Sigmoid colon (tissue), 4 donors: Measurements from ENCODE around the gene LMNTD1.

Experiments
- CTCF ChIP-seq, 4 experiments: fragments of 450-650 bp in 3 of 4; fragments of 200-600 bp in 1 of 4; IDR thresholded peaks; one replicate each; pipeline ENCODE4 v1.5.1; 2016 to 2019; ENCODE audit warnings: antibody characterized with exemption in 4 of 4, mild to moderate bottlenecking in 3 of 4, moderate library complexity in 2 of 4
- EP300 ChIP-seq, 4 donors: sonication (generic); formaldehyde crosslinking; IDR thresholded peaks; one replicate each; pipeline ENCODE4 v1.6.1; 2017; ENCODE audit warnings: antibody characterized with exemption in 4 of 4
- POLR2A ChIP-seq, 2 donors: fragments of 450-650 bp; IDR thresholded peaks; one replicate each; pipeline ENCODE4 v1.6.1; 2016; ENCODE audit warnings: antibody characterized with exemption in 2 of 2, mild to moderate bottlenecking in 2 of 2, moderate library complexity in 2 of 2
- POLR2AphosphoS5 ChIP-seq, 4 donors: sonication (generic); formaldehyde crosslinking; IDR thresholded peaks; one replicate each; pipeline ENCODE4 v1.6.1; 2017; ENCODE audit warnings: antibody characterized with exemption in 4 of 4

DNA sequence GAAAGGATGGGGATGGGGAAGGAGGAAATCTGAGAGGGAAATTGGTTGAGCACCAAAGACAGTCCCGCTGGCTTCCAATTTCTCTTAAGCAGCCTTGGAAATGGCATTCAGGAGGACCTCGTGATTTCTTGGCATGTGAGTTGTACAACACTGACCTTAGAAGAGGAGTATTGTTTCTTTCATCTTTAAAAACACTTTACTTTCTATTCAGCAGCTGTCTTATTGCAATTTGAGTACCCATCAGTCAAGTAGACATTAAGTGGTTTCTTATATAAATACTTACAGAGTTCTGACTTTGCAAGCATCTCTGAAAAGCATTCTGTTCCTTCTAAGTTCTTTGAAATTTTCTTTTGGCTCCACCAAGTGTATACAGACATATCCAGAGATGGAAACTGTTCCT is 83.2 kb downstream of the LMNTD1 start:
- no peak for TF ChIP-seq CTCF (IDR thresholded peaks at IDR 0.05)
- no peak for TF ChIP-seq POLR2A (IDR thresholded peaks at IDR 0.05)
- peak; percentile 57 to 72 (median 64) for TF ChIP-seq POLR2AphosphoS5 (IDR thresholded peaks at IDR 0.05)
- peak in 1 of 4 donors; percentile 12 for TF ChIP-seq EP300 (IDR thresholded peaks at IDR 0.05)
